ENCODE results near the gene EFNA1.
"Not testable (repeated sequence)": the region's sequence is repeated elsewhere in the genome, so short reads cannot be mapped to it uniquely, and the experiment has no call there.

Gene EFNA1

DNA sequence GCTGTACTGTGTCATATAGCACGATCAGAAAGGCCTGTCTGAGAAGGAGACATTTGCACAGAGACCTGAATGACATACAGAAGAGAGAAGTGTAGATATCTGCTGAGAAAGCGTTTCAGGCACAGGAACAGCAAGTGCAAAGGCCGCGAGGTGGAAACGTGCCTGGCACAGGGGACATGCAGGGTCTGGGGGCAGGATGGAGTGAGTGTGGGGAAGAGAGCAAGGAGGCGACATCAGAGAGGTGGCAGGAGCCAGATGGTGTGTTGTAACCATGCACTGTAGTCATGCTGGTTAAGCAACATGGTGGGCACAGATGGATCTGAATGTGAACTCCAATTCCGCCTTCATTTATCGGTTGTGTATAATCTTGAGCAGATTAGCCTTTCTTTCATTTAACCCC is 32.5 kb downstream of the EFNA1 start:
- no peak for DNase-seq

DNA sequence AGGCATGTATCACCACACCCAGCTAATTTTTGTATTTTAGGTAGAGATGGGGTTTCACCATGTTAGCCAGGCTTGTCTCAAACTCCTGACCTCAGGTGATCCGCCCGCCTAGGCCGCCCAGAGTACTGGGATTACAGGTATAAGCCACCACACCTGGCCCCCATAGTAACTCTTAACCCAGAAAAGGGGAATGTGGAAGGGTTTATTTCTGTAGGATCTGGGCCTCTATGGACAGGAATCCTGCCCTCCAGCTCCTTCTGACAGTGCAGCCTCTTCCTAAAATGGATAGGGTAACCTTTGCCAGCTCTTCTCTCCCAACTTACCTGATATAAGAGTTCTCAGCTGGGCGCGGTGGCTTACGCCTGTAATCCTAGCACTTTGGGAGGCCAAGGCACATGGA is 35.0 kb downstream of the EFNA1 start:
- not testable (repeated sequence) for DNase-seq

DNA sequence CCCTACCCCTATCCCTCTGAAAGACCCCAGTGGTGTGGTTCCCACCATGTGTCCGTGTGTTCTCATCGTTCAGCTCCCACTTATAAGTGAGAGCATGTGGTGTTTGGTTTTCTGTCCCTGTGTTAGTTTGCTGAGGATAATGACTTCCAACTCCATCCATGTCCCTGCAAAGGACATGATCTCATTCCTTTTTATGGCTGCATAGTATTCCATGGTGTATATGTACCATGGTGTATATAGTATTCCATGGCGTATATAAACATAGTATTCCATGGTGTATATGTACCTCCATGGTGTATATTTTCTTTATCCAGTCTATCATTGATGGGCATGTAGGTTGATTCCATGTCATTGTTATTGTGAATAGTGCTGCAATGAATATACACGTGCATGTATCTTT is 36.1 kb downstream of the EFNA1 start:
- DNase-seq = not testable (repeated sequence)

DNA sequence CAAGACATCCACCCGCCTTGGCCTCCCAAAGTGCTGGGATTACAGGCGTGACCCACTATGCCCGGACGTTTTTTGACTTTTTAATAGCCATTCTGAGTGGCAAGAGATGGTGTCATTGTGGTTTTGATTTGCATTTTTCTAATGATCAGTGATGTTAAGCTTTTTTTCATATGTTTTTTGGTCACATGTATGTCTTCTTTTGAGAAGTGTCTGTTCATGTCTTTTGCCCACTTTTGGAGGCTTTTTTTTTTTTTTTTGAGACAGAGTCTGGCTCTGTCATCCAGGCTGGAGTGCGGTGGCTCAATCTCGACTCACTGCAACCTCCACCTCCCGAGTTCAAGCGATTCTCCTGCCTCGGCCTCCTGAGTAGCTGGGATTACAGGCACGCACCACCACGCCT is 36.9 kb downstream of the EFNA1 start:
- not testable (repeated sequence) for DNase-seq

DNA sequence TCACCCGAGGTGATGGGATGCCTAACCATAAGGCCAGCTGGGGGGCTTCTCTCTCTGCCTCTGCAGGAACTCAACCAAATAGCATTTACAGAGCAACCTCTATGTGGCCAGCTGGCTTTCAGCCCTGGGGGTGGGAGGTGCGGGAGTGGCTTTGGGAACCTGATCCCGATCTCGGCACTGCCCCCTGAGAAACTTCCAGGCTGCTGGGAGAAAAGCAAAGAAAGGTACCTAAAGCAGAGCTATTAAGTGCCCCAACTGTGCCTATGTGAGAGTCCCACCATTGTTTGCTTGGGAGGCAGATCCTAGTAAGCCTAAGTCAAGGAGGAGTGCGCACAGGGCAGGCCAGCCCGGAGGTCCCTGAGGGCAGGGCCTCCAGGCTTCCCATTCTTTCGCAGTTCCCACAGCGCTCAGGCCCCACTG is 38.4 kb downstream of the EFNA1 start:
- peak; percentile 48 for DNase-seq

DNA sequence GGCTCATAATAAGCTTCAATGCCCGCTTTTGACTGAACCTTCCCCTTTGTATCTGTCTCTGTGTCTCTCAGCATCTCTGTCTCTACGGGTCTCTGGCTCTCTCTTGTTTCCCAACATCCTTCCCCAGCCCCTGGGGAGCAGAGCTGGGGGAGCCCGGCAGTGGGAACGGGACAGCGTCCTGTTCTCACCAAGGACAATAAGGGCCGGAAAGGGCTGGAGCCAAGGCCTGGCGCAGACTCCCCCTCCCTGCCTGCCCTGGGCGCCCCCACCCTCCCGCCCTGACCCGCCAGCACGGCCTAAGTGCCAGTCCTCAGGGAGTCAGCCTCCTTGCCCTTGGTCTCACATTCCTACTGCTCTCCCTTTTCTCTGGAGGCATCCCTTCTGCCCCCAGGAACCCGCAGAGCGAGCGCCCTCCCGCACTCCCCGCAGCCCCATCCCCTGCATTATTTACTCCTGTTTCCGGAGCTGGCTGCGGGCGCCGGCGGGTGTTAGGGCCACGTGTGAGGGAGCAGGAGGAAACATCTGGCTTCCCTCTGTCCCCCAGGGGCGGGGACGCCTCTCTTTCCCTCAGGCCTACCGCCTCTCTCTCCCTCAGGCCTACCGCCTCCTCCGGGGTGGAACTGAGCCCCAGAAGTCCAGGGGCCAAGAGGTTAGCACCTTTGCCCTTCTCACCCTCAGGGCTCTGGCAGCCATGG is 38.9 kb downstream of the EFNA1 start:
- DNase-seq = peak; percentile 74

DNA sequence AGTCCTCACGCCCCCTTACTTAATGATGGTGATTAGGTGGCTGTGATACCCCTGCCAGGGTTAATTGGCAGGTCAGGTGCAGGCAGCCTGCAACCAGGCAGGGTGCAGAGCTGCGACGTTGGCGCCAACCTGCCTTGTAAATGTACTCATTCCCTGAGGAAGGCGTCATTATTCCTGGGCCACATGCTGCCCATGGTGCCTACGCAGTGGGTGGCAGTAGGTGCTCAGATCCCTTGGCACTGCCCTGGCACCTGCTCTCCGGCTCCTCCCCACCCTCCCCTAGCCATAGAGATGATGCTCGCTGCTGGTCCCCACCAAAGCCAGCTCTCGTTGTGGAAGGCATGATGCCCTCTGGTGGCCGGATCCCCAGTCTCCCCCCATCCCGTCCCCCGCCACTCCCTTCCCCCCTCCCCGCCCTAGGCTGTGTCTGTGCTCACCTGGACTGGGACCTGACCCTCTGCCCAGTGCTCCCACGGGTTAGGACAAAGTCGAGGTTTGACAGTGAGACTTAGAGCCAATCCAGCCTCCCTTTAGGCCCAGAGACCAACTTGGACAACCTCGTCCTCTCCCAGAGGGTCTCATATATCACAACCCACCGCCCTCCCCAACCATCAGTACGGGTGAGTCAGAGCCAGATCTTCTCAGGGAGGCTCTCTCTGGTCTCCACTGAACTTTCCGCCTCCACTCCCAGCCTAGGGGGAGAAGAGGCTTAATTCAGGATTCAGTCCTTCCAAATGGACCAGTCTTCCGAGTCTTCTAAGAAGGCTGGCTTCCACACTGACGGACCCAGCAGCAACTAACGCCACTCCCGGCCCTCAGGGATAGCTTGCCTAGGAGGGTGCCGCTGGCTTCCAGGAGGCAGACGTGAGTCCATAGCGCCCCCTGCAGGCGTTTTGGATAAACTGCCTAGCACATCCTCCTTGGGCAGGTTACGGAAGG is 39.8 kb downstream of the EFNA1 start:
- peak; percentile 84 for DNase-seq

DNA sequence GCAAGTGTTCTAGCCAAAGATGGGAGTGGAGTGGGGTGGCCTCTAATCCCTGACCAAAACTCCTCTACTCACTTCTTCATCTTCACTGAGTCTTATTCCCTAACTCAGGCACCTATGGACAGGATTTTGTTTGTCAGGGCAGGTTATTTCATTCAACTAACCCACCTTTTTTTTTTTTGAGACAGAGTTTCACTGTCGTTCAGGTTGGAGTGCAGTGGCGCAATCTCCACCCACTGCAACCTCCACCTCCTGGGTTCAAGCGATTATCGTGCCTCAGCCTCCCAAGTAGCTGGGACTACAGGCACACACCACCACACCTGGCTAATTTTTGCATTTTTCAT is 40.4 kb downstream of the EFNA1 start:
- not testable (repeated sequence) for DNase-seq

DNA sequence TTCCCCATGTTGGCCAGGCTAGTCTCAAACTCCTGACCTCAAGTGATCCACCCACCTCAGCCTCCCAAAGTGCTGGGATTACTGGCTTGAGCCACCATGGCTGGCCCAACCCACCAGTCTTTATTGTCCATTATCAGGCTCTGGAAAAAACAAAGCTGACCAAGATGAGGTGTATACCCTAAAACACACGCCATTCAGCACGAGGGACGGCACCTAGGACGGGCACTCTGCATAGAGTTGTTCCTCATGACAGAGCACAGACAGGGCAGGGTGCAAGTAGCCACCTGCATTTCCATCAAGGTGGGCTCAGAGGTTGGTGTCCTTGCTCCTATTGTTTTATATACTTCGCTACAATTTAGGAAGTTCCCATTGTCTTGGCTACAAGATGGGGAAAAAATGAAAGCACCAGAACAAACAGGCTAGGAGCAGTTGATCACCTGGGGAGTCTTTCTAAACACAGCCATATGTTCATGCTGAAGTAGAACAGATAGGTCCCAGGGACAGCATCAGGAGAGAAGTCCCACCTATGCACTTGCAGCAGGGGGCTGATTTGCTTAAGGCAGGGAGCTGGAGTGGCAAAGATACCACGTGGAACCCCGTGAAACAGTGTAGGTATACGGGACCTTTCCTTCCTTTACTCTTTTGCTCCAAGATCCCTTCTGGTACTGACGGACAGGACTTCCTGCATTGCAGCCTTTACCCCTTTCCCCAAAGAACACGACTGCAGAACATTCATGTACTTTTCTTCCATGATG is 41.0 kb downstream of the EFNA1 start:
- DNase-seq = no peak

DNA sequence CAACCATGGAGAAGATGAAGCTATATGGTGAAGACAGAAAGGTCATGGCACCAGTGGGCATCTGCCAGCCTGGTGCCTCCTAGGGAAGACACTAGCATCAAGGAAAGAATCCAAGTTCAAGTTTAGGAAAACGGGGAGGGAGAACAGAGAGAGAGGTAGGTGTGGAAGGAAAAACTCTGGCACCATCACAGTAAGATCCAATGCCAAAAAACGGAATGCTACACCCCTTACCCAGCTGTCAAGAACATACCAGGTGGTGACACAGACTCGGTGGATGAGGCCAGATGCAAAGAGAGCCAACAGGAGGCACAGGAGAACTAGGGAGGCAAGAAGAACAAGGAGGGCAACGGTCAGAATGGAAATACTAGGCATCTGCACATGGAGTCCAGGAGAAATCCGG is 41.9 kb downstream of the EFNA1 start:
- DNase-seq = no peak

DNA sequence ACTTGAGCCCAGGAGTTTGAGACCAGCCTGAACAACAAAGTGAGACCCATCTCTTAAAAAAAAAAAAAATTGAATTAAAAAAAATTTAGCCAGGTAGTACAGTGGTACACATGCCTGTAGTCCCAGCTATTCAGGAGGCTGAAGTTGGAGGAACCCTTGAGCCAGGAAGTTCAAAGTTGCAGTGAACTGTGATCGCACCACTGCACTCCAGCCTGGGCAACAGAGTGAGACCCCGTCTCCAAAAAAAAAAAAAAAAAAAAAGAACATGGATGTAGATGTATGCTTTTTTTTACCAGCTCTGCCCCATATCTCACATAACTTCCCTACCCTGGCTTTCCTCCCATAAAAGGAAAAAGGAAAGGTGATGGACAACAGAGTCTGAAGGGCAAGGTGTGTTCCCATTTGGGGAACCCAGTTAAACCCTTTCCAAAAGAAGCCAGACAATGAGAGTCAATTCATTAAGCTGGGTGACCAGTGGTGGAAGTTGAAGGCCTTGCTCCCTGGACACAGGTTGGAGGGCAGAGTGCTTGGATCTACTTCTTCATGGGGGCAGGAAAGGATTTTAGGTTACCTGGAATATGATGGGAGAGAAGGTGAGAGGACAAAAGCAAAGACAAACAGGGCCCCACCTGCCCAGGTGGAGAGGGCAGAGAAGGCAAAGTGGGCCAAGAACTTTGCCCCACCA is 42.6 kb downstream of the EFNA1 start:
- DNase-seq = no peak

DNA sequence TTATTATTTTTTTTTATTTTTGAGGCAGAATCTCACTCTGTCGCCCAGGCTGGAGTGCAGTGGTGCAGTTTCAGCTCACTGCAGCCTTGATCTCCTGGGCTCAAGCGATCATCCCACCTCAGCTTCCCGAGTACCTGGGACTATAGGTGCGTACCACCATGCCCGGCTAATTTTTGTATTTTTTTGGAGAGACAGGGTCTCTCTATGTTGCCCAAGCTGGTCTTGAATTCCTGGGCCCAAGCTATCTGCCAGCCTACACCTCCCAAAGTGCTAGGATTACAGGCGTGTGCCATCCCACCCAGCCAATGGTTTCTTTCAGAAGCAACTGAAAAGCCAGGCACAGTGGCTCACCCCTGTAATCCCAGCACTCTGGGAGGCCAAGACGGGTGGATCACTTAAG is 43.1 kb downstream of the EFNA1 start:
- no peak for DNase-seq

DNA sequence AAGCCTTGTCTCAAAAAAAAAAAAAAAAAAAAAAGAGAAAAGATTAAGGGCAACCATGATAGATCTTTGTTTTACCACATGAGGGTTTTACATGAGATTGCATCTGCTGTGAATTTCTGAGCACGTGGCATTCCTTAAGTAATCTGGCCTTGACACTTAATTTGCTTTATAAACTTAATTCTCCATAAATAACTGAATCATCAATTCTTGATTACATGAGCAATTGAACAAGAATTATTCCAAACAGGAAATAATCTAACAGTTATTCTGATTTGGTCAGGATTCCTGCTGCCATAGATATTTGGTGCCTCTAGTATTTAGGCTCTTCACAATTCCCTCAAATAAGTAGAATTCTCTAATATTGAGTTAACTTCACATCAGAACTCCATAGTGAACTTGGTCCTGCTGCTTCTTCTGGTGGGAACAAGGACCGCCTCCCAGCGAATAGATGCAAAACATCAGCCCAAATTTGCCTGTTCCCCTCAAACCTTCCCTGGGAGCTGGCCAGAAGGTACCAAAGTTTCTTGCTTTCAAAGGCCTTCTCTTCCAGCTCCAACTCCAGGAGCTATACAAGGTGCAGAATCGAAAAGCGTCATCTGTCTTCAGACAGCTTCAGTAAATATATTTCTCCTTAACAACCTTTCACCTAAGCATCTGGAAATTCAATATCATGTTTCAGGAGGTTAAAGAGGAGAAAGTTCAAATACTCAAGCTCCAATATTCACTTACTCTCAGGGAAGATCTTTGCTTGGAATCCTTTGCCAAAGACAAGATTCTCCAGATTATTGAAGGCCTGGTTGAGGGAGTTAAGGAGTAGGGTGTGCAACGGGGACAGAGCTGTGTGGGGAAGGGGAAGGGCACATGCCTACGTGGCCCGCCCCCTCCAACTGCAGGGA is 44.4 kb downstream of the EFNA1 start:
- no peak for DNase-seq

DNA sequence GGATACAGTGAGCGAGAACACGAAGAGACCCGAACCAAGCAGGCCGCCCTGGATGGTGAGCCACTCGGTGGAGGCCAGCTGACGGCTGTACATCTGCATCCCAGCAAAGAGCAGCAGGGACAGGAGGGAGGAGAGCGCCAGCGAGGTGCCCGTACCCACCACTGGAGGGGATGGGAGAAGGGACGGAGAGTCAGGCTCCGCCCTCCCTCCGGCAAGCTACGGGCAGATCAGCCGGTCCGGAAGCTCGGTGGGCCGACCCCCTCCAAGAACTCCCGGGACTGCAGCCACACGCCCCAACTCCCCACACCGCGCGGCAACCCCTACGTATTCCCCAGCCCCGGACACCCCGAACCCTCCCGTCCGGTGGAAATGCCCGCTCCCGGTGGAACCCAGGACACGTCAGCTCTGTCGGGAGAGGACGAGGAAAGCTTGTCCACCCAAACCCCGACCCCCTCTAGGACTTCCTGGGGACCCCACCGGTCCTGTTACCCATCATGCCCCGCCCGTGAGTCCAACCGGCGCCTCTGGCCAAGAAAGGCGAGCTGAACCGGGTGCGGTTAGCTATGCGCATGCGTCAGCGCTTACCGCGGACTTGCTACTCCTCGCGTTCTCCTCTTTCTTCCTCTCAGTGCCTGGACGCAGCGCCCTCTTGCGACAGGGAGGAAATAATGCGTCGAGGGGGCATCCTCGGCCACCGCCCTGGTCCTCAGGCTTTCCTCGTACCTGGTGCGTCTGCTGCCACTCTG is 45.2 kb downstream of the EFNA1 start, which contains the start of gene KRTCAP2:
KRTCAP2 (minus strand) TSS at position 573 of the 746 bp plus-strand sequence; CDS start at position 493, 80 bp downstream.
- DNase-seq = peak; percentile 96

DNA sequence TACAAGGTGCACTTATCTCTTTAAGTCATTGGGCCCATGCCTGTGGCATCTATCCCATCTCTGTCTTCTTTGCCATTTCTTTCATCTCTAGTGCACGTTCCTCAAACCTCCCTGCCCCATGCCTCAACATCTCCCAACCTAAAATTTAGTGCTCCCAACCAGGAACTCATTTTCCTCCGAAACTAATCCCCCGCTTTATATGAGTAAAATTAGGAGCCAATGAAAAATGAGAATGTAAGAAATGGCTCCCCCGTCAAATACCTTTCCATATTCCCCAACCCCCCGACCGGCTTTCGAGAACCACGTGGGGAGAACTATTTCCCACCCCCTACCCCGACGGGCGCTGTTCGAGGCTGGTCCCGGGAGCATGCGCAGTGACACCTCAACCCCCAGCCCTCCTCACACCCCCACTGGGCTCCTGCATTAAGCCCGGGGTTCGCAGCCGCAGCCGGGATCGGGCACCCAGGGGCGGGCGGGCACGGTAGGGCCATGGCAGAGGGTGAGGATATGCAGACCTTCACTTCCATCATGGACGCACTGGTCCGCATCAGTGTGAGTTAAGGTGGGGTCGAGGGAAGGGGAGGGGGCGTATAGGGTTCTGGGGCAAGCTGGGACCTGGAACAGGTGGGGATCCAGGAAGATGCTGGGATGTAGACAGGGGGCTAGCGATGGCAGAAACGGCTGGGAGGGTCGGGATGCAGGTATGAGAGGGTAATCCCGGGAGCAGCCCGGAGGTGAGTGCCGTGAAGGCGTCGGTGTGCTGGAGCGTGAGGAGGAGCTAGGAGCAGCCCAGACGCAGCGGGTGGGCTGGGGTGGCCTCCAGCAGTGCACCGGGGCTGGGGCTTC is 46.0 kb downstream of the EFNA1 start, which contains the start of gene TRIM46:
TRIM46 (plus strand) TSS at position 372 of the 846 bp plus-strand sequence; CDS start at position 490, 118 bp downstream.
- peak; percentile 52 for DNase-seq

DNA sequence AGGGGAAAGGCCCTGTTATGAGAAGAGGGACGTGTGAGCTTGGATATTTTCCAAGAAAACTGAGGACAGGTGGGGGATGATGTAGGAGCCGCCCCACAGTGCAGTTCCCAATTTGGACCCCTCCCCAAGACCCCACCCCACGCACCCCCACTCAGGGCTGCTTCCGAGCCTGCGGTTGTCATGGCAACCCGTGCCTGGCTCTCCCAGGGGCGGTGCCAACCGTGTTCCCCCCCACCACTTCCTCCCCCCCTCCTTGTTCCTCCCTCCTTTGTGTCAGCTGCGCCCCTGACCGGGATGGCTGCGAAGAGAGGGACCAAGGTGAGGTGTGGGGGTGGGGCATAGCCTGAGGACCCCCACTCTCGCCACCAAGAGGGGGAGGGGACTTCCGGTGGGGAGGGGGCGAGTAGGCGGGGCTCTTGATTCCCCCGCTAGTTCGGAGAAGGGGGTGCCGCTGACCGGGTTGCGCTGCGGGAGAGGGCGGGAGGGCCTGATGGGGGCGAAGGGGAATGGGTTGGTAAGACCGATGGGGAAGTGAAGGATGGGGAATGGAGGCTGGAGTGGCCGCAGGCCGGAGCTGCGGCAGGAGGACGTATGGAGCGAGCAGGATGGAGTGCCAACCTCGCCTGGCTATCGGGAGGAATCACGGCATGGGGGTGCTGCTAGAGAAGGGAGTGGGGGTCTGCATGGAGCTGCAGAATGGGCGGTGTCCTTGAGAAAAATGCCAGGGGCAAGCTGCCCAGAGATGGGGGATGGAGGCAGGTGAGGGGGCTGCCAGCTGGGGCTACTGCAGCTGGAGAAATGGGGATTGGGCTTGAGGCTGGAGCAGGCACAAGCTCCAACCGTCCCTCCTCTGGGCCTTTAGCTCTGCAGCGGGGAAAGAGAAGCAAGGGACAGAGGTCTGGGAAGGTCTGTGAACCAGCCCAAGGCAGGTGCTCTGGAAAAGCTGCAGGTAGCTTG is 46.9 kb downstream of the EFNA1 start:
- peak; percentile 52 for DNase-seq

DNA sequence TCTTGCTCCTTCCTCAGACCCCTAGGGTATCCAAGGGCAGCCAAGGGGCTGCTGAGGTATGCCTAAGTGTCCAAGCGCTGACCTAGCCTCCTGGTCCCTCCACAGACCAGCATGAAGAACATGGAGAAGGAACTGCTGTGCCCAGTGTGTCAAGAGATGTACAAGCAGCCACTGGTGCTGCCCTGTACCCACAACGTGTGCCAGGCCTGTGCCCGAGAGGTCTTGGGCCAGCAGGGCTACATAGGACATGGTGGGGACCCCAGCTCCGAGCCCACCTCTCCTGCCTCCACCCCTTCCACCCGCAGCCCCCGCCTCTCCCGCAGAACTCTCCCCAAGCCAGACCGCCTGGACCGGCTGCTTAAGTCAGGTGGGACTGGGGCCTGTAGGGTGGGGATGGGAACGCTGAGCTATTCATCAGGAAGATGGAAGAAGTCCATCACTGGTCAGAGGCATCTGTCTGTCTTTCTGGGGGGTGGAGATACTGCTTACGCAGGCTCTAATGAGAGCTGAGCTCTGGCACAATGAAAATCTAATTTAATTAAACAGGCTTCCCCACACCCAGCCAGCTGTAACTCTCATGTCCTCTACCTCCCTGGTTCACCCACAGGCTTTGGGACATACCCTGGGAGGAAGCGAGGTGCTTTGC is 47.7 kb downstream of the EFNA1 start:
- no peak for DNase-seq

DNA sequence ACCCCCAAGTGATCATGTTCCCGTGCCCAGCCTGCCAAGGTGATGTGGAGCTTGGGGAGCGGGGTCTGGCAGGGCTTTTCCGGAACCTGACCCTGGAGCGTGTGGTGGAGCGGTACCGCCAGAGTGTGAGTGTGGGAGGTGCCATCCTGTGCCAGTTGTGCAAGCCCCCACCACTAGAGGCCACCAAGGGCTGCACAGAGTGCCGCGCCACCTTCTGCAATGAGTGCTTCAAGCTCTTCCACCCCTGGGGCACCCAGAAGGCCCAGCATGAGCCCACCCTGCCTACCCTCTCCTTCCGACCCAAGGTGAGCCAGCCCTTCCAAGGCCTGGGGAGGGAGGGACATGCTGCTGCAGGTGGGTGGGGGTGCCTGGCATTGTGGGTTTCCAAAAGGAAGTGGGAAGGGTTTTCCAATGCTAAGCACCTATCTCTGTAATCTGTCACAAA is 48.3 kb downstream of the EFNA1 start:
- DNase-seq = no peak

All from right hindlimb (tissue), 1 donor.